ENCODE results near the gene IFT81.
"Not testable (repeated sequence)": the region's sequence is repeated elsewhere in the genome, so short reads cannot be mapped to it uniquely, and the experiment has no call there.

IFT81 gene

GRCh38 chr12:110080410-110080809, 43.7 kb upstream of the IFT81 start:
- Histone ChIP-seq H3K4me1 (ENCODE audit: control insufficient read depth, insufficient read depth, low read length) (no peaks in the 10 kb centered on the region), H3K36me3 (ENCODE audit: control insufficient read depth in 2 of 2, insufficient read depth in 1 of 2, low read length in 2 of 2) (no peaks in the 10 kb centered on the region), H3K4me3 (ENCODE audit: low read depth, low read length) (no peak overlapping the region), H3K9me3 (ENCODE audit: control insufficient read depth, insufficient read depth, low read depth, low read length) (no peaks in the 10 kb centered on the region), H3K27ac (ENCODE audit: extremely low read depth, low read depth, low read length) (no peak overlapping the region)
- CTCF ChIA-PET: interaction anchor here (0.6 kb wide), 1 partner anchor 450 kb away, joined by 3 read pairs; no protein-coding TSS in a partner anchor
- TF ChIP-seq SETDB1 (IDR thresholded peaks at IDR 0.05; ENCODE audit: insufficient read length, low read length) (no peak), SP3 (tag by site-specific recombination; IDR thresholded peaks at IDR 0.05) (no peak), ZSCAN23 (tag by site-specific recombination; IDR thresholded peaks at IDR 0.05) (no peak), ZNF521 (tag by site-specific recombination; IDR thresholded peaks at IDR 0.05) (no peak), ZNF830 (tag by site-specific recombination; IDR thresholded peaks at IDR 0.05; ENCODE audit: low read depth) (no peak), ZBTB49 (tag by site-specific recombination; IDR thresholded peaks at IDR 0.05; ENCODE audit: low read depth) (no peak), ZNF514 (tag by site-specific recombination; IDR thresholded peaks at IDR 0.05) (no peak), ZNF571 (tag by site-specific recombination; IDR thresholded peaks at IDR 0.05) (no peak), HIC1 (tag by site-specific recombination; IDR thresholded peaks at IDR 0.05) (no peak), ZNF18 (tag by site-specific recombination; IDR thresholded peaks at IDR 0.05) (no peak), SCRT1 (tag by site-specific recombination; IDR thresholded peaks at IDR 0.05; ENCODE audit: borderline replicate concordance) (no peak), GLI4 (tag by site-specific recombination; IDR thresholded peaks at IDR 0.05) (no peak), ZFHX2 (tag by site-specific recombination; conservative IDR thresholded peaks at IDR 0.05) (no peak), ZNF169 (tag by site-specific recombination; IDR thresholded peaks at IDR 0.05) (no peak)
- POLR2A ChIA-PET: no interaction called here

- Histone ChIP-seq H3K27ac (ENCODE audit: extremely low read depth, low read depth, low read length) (no peak overlapping the region), H3K9me3 (ENCODE audit: control insufficient read depth, insufficient read depth, low read depth, low read length) (no peaks in the 10 kb centered on the region), H3K4me3 (ENCODE audit: low read depth, low read length) (no peak overlapping the region), H3K36me3 (ENCODE audit: control insufficient read depth in 2 of 2, insufficient read depth in 1 of 2, low read length in 2 of 2) (no peaks in the 10 kb centered on the region), H3K4me1 (ENCODE audit: control insufficient read depth, insufficient read depth, low read length) (no peaks in the 10 kb centered on the region)
- TF ChIP-seq ZNF473 (tag by site-specific recombination; IDR thresholded peaks at IDR 0.05) (no peak), ZNF366 (tag by site-specific recombination; conservative IDR thresholded peaks at IDR 0.05) (peak; percentile 73), PATZ1 (tag by site-specific recombination; IDR thresholded peaks at IDR 0.05) (no peak), ZNF114 (tag by site-specific recombination; IDR thresholded peaks at IDR 0.05) (no peak)
- POLR2A ChIA-PET: no interaction called here
- CTCF ChIA-PET: interaction anchor here (0.6 kb wide), 1 partner anchor 347 kb away, joined by 8 read pairs; no protein-coding TSS in a partner anchor
These were observed 39.7 kb upstream of the IFT81 start for GRCh38 chr12:110084314-110085015.

GRCh38 chr12:110088216-110088615, 35.9 kb upstream of the IFT81 start:
- CTCF ChIA-PET: interaction anchor here (0.7 to 1.1 kb wide), 2 partner anchors 14 to 343 kb away, joined by 3 to 6 read pairs; no protein-coding TSS in a partner anchor
- H3K9me3 ChIP-seq (ENCODE audit: control insufficient read depth, insufficient read depth, low read depth, low read length); H3K36me3 ChIP-seq (ENCODE audit: control insufficient read depth in 2 of 2, insufficient read depth in 1 of 2, low read length in 2 of 2); H3K27ac ChIP-seq (ENCODE audit: extremely low read depth, low read depth, low read length); H3K4me3 ChIP-seq (ENCODE audit: low read depth, low read length); POLR2A ChIA-PET; H3K4me1 ChIP-seq (ENCODE audit: control insufficient read depth, insufficient read depth, low read length): not testable (repeated sequence)
